ENCODE results near the gene OCIAD2.
"Not testable (repeated sequence)": the region's sequence is repeated elsewhere in the genome, so short reads cannot be mapped to it uniquely, and the experiment has no call there.

The OCIAD2 gene

GRCh38 chr4:48907706-48908477 is 1.3 kb upstream of the OCIAD2 start:
- no peak for DNase-seq (ENCODE audit: low read depth in 2 of 2)

DNA sequence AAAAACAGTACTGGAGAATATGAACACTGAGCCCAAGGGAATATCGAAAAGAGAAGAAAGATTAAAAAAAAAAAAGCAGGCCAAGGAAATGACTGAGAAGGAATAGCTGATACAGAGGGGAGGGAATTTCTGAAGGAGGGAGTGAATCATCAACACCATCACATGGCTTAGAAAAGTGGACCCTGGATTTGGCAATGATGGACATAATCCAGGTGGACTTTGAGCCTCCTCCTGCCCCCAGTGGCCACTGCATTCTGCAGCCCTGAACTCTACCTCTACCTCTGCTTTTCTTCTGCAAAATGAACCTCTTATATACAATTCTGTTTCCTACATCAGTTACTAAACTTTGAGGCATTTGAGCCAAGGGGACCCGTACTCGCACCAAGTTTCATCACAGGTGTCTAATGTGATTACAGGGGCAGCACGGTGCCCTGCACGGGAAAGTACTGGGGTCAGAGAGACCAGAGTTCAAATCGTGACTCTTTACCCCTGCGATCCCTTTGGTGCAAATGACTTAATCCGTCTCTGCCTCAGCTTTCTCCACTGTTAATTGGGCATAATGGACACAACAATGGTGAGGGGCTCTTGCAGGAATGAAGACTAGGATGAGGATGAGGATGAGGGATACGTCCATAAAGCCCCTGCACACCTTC is 1.1 kb downstream of the OCIAD2 start:
- no peak for DNase-seq (ENCODE audit: low read depth in 2 of 2)

DNA sequence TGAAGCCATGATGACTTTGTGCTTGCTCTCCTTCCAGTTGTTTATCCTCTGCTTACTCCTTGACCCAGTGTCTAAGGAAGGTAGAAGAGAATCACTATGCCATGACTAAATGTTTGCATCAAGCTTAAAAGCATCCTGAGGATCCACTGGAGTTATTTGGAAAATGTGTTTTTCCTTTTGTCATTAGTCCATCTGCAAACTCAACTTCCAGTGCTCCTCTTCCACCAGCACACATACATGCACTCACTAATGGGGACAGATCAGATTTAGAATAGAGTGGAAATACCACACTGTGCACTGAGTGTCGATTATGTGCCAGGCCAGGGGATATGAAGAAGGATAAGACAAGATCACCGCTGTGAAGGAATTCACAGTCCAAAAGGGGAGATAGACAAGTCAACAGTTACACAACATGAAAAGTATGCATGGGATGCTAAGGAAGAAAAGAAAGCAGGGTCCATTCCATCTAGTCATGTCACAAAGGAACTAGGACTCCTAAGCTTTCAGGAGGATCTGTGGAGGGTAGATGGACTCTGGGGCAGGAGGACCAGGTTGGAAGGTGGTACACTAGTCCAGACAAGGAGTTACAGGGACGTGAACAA is 1.9 kb downstream of the OCIAD2 start:
- no peak for DNase-seq (ENCODE audit: low read depth in 2 of 2)

DNA sequence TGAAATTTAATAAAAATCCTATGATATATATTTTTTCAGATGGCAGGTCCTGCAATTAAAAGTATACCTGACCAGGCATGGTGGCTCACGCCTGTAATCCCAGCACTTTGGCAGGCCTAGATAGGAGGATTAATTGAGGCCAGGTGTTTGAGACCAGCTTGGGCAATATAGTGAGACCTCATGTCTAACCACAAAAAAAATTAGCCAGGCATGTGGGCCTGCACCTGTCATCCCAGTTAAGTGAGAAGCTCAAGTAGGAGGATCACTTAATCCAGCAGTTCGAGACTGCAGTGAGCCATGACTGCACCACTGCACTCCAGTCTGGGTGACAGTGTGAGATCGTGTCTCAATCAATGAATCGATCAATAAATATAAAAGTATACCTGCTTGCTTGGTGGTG is 2.5 kb downstream of the OCIAD2 start:
- DNase-seq (ENCODE audit: low read depth in 2 of 2): no peak

- no peak for DNase-seq (ENCODE audit: low read depth in 2 of 2)
Observed at GRCh38 chr4:48902266-48902665, 4.3 kb downstream of the OCIAD2 start.

DNA sequence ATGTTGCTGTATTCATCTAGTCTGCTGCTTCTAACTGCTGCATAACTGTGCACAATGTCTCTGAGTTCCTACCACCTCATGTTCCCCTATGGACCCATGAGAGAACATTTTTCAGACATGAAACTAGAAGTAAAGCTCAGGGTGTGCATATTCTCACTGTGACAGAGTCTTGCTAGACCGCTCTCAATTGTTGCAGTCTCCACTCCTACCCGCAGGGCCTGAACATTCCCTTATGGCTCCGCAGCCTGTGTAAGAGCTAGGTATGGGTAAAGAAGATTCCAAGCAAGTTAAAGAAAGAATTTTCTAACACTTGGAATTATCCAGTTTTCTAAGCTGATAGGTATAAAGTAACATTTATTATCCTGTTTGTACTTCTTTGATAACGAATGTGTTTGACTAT is 5.4 kb downstream of the OCIAD2 start:
- DNase-seq (ENCODE audit: low read depth in 2 of 2): no peak

DNA sequence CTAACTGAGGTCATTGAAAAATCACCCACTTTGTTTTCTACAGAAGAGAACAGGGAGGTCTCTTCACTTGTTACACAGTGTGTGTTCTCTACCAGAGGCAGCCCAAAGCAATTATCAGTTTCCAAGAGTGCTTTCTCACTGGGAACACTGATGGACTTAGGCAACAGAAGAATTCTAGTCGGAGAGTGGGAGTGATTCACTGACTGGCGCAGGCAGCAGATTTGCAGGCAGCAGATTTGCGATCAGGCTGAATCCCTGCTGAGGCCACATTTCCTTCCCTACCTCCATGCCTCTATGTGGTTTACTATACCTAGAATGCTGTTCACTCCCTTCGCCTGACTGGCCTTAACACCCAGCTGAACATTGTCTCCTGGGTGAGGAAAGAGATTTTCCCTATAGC is 6.6 kb downstream of the OCIAD2 start:
- no peak for DNase-seq (ENCODE audit: low read depth in 2 of 2)

DNA sequence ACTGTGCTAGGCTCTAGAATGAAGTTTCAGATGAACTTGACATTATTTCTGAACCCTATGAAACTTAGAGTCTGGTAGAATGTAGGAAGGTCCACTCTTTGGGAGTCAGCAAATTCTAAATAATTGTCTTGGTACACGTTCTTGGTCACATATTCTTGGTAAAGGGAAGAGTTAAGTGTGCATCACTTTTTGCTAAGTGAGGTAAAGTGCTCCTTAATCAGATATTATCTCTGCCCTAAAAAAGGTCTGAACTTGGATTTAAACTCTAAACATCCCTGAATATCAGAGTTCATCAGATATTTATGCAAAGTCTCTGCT is 7.2 kb downstream of the OCIAD2 start:
- no peak for DNase-seq (ENCODE audit: low read depth in 2 of 2)

- DNase-seq (ENCODE audit: low read depth in 2 of 2): no peak
Observed at GRCh38 chr4:48898733-48899431, 7.7 kb downstream of the OCIAD2 start.

DNA sequence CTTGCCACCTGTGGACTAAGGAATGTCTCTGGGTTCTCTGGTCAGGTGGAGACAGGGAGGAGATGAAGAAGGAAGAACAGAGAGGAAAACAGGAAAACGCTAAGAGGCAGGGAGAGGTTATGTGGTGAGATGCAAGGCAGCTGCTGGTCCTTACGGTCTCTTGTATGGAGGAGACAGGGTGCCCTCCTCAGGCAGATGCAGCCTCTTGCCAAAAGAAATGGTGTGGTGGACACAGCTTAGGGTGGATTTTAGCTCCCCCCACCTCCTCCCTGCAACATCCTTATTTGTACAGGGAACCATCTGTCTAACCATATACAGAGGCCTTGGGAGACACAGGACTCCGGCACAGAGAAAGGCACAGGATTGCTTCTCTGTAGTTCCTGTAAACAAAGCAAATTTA is 9.7 kb downstream of the OCIAD2 start:
- DNase-seq (ENCODE audit: low read depth in 2 of 2): no peak

- DNase-seq (ENCODE audit: low read depth in 2 of 2): no peak
Observed at GRCh38 chr4:48891028-48891619, 15.4 kb downstream of the OCIAD2 start.

- not testable (repeated sequence) for DNase-seq (ENCODE audit: low read depth in 2 of 2)
Observed at GRCh38 chr4:48889750-48890149, 16.8 kb downstream of the OCIAD2 start.

DNA sequence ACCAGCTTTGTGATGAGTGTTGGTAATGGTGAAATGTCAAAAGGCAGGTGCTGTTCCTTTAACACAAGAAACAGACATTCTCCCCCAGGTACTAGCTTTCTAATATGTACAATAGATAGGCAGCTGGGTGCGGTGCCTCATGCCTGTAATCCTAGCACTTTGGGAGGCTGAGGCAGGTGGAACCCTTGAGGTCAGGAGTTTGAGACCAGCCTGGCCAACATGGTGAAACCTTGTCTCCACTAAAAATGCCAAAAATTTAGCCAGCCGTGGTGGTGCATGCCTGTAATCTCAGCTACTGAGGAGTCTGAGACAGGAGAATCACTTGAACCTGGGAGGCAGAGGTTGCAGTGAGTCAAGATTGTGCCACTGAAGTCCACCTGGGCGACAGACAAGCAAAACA is 24.9 kb downstream of the OCIAD2 start:
- DNase-seq (ENCODE audit: low read depth in 2 of 2): not testable (repeated sequence)

GRCh38 chr4:48879561-48880442 is 26.8 kb downstream of the OCIAD2 start:
- no peak for DNase-seq (ENCODE audit: low read depth in 2 of 2)

DNA sequence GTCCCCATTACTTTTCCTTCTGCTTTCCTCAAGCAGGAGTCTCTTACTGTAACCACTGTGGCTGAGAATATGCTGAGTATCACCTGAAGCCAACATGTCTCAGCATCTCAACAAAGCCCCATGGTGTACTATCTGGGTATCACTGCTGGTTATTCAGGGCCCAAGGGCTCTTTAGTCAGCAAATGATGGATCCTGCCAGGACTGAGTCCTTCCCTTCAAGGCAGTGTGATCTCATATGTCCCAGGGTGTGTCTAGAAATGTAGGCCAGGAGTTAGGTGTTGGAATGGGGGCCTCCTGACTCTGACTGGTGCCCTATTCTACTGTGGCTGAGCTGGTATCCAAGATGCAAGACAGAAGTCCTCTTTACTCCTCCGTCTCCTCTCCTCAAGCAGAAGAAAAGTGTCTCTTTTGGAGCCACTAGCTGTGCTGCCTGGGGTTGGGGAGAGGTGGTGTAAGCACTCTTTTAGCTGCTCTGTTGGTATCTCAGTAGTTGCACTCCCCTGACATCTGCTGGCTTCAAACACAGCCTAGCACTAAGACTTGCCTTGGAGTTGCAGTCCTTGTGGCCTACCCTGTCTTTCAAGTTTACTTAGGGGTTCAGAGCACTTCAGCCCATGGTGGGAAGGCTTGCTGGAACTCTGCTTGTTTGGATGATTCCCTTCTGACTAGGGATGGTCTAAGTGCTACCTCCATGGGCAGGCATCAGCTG is 28.6 kb downstream of the OCIAD2 start:
- no peak for DNase-seq (ENCODE audit: low read depth in 2 of 2)

- not testable (repeated sequence) for DNase-seq (ENCODE audit: low read depth in 2 of 2)
Observed at GRCh38 chr4:48864696-48865095, 41.9 kb downstream of the OCIAD2 start.

DNA sequence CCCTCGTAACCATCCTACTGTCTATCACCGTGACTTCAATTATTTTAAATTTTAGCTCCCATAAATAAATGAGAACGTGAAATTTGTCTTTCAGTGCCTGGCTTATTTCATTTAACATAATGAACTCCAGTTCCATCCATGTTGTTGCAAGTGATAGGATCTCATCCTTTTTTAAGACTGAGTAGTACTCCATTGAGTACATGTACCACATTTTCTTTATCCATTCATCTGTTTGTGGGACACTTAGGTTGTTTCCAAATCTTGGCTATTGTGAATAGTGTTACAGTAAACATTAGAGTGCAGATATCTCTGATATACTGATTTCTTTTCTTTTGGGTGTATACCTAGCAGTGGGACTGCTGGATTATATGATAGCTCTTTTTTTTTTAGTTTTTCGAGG is 42.8 kb downstream of the OCIAD2 start:
- DNase-seq (ENCODE audit: low read depth in 2 of 2): no peak

DNA sequence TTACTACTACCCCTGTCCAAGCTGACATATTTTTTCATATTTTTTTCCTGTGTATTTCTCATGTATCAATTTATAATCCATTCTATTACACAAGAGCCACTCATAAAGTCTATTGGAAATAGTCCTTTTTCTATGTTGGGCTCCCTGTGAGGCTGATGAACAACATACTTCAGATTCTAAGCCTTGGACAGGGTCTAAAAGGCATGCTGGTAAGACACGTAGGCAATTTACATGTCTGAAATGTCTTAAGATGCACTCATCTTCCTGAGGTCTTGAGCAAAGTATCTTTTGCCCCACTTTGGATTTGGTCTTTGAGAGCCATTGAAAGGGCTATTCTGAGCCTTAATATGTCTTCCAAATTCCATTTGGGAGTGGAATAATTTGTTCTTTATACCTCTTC is 43.9 kb downstream of the OCIAD2 start:
- DNase-seq (ENCODE audit: low read depth in 2 of 2): no peak

GRCh38 chr4:48862038-48862437 is 44.5 kb downstream of the OCIAD2 start:
- no peak for DNase-seq (ENCODE audit: low read depth in 2 of 2)

DNA sequence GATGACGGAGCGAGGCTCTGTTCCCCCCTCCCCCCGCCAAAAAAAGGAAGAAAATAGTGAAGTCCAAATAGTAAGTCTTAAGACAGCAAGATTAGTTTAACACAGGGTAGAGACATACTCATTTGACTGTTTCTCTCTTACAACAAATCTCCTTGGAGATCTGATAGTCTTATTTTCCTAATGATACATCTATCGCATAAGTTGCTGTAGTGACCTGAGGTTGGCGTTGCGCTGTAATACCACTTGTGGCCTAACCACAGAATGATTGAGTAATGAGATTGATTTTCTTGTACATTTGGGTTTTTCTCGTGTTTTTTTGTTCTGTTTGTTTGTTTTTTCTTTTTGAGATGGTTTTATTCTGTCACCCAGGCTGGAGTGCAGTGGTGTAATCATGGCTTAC is 48.4 kb downstream of the OCIAD2 start:
- no peak for DNase-seq (ENCODE audit: low read depth in 2 of 2)

DNA sequence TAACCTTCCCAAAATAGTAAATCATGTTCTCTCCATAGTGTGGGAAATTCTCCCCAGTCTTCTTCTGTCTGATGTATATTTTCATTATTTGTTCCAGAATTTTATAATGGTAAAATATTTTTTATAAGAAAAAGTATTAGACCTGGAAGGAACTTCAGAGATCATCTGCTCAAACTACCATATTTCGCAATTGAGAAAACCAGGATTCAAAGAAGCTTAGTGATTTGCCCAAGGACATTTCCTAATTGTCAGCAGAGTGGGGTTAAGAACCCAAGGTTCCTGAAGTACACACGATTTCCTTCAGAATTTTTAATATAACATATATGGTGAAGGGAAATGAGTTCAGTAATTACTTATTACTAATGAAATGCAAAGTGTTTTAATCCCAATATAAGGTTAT is 51.6 kb downstream of the OCIAD2 start:
- DNase-seq (ENCODE audit: low read depth in 2 of 2): no peak

All from stimulated activated CD4-positive, alpha-beta T cell treated with anti-CD3 and anti-CD28 coated beads, Interleukin-1b, Interleukin-23, amount 100 ng/mL, for 1 hour (primary cell).